NCI-H748 treated with DMSO at 0.1 percent for 48 hours (cell line): Measurements from ENCODE around the gene FAM186B.
"Not testable (repeated sequence)": the region's sequence is repeated elsewhere in the genome, so short reads cannot be mapped to it uniquely, and the experiment has no call there.

Experiments
- DNase-seq: peaks from one replicate; lab custom pipeline; 2025; lab: John Stamatoyannopoulos, UW

FAM186B gene

DNA sequence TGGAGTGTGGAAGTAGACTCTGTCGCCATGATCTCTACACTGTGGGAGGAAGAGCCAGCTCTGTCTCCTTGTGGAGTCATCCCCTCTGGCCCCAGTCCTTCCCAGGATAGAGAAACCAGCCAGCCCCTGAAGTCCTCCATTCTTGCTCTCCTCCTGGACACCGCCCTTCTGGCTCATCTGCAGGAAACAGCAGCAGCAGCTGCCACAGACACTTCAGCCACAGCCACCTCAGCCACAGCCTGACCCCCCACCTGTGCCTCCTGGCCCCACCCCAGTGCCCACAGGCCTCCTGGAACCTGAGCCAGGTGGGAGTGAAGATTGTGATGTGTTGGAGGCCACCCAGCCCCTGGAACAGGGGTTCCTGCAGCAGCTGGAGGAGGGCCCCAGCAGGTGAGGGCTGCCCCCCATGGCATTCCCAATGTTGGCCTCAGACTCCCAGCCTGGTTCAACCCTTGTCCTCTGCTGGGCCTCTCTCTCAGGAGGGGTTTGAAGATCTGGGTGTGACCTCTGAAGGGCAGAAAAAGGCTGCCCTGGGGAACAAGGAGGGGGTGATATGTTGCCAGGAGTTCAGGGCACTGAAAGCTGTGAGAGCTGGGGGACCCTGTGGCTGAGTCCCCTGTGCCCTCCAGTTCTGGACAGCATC lies 28.4 kb upstream of the FAM186B start:
- no peak for DNase-seq

DNA sequence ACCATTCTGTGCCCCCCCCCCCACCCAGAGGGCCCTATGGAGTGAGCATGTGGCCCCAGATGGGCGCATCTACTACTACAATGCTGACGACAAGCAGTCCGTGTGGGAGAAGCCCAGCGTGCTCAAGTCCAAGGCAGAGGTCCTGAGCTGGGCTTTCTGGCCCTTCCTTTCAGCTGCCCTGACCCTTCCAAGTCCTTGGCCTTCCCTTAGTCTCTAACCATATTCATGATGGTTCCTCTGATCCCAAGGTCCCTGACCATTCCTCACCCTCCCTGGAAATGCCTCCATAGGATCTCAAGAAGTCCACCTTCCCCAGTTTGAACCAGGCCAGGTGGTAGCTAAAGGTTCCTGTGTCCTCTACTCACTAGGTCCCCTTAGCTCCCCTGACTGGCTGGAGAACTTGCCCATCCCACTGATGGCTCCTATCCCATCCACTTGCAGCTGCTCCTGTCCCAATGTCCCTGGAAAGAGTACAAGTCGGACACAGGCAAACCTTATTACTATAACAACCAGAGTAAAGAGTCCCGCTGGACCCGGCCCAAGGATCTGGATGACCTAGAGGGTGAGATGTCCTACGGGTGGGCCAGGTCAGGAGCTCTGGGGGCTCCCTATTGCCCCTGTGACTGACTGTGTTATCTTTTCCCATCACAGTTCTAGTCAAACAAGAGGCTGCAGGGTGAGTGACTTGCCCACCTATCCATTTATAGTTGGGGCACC lies 27.7 kb upstream of the FAM186B start:
- DNase-seq: no peak

DNA sequence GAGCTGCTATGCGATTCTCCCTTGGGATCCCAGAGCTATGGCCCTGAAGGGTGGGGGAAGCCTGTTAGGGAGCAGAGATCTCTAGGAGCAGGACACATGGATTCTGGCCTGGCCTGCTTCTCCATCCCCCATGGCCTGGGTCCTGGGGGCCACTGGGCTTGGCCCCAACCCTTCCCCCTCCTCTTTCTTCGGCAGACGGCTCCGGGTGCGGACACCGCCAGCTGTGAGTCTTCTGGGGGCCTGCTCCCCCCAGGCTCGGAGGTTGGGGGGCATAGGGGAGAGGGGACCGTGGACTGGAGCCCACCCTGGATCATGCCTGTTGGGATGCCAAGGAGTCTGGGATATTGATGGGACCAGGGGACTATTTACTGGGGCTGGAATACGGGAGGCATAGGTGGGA lies 27.0 kb upstream of the FAM186B start:
- DNase-seq: no peak

- DNase-seq: no peak
Observed at GRCh38 chr12:49631336-49631907, 26.0 kb upstream of the FAM186B start.

DNA sequence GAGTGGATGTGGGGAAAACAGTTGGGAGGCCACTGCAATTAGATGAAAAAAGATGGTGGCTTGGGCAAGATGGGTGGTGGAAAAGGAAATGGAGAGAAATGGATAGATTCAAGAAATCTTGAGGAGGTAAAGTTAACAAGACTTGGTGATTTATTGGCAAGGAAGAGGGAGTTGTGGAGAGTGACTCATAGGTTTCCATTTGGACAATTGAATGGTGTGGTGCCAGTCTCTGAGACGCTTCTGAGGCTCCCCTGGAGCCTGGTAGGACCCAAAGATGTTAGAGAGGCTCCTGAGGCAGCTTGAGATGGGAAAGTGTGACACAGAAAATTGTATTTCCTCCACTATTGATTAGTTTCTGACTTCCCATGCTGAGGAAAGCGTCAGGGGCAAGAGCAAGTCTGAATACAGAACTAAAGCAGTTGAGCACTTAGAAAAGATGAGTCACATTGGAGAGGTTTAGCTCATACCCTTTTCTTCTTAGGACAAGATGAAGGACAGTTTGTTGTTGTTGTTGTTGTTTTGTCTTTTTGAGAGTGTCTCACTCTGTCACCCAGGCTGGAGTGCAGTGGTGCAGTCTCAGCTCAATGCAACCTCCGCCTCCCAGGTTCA lies 22.4 kb upstream of the FAM186B start:
- no peak for DNase-seq

GRCh38 chr12:49626836-49627235 lies 21.4 kb upstream of the FAM186B start:
- no peak for DNase-seq

GRCh38 chr12:49626169-49626835 lies 20.9 kb upstream of the FAM186B start:
- no peak for DNase-seq

- DNase-seq: no peak
Observed at GRCh38 chr12:49624921-49625577, 19.6 kb upstream of the FAM186B start.

- peak; percentile 62 for DNase-seq
Observed at GRCh38 chr12:49623142-49623904, 17.9 kb upstream of the FAM186B start, which contains the start of gene PRPF40B. PRPF40B (plus strand) TSS chr12:49623561; CDS start chr12:49623591, 30 bp downstream.

- DNase-seq: no peak
Observed at GRCh38 chr12:49622501-49623141, 17.2 kb upstream of the FAM186B start.

DNA sequence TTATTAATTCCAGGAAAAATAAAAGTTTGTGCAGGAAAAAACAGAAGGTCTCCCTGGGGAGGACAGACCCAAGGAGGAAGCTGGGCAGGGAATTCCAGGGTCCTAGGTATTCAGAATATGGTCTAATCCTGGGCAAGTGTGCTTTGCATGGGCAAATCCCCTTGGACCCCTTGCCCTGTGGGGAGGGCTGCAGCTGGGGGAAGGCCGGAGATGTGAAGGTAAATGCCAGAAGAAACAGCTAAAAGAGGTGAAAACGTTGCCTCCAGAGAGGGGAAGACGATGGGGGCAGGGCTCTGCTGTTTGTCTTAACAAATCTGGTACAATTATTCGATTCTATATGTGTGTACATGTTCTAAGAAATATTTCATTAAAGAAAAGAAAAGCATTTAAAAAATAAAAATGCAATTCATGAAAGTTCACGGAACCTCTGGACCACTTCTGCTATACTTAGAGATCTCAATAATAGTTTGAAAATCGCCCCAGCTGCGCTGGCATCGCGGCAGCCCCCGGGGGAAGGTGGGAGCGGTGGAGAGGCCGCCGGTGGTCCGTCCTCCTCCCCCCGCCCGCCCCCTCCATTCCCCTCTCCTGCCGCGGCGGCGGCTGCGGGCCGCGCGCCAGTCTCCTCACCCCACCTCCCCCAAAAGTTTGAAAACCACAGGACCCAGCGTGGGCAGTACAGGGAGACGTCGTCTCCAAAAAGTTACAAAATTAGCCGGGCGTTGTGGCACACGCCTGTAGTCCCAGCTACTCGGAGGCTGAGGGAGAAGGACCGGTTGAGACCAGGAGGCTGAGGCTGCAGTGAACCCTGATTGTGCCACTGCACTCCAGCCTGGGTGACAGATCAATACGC lies 16.4 kb upstream of the FAM186B start:
- no peak for DNase-seq

GRCh38 chr12:49619286-49619685 lies 13.8 kb upstream of the FAM186B start:
- DNase-seq: no peak

GRCh38 chr12:49618576-49618975 lies 13.1 kb upstream of the FAM186B start:
- DNase-seq: no peak

DNA sequence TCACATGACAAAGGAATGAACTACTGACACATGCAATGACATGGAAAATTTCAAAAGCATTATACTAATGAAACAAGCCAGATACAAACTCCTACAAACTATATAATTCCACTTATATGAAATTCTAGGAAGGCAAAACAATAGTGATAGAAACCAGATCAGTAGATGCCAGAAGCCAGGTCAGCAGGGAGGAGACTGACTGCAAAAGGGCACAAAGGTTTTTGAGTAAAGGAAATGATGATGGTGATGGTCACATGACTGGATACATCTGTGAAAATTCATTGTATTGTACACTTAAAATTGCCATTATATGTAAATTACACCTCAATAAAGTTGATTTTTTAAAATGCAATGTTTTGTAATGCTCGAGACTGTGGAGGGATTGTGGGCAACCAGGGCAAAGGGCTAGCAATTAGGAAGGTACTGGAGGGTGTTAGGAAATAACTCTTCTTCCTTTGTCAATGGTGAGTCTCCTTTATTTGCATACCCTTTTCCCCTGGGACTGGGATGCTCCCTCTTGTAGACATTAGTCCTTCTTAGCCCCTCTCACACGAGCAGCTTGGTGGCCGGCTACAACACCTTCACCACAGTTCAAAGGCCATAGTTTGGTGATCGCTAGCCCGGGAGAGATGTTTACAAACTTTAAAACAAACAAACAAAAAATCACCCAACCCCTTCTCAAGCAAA lies 11.2 kb upstream of the FAM186B start:
- no peak for DNase-seq

GRCh38 chr12:49615725-49616124 lies 10.3 kb upstream of the FAM186B start:
- DNase-seq: no peak

DNA sequence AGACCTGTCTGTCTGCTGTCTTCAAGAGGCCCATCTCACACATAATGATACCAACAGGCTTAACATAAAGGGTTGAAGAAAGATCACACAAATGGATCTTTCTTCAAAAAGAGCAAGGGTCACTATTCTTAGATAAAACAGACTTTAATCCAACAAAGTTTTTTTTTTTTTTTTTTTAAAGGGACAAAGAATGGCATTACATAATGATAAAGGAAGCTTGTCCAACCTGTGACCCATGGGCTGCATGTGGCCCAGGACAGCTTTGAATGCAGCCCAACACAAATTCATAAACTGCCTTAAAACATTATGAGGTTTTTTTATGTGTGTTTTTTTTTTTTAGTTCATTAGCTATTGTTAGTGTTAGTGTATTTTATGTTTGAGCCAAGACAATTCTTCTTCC lies 6.8 kb upstream of the FAM186B start:
- DNase-seq: no peak

DNA sequence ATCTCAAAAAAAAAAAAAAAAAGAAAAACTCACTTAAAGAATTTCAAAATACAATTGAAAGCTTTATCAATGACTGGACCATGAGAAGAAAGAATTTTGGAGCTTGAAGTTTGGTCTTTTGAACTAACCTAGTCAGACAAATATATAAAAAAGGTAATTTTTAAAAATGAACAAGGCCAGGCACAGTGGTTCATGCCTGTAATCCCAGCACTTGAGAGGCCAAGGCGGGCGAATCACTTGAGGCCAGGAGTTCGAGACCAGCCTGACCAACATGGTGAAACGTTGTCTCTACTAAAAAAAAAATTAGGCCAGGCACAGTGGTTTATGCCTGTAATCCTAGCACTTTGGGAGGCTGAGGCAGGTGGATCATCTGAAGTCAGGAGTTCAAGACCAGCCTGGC lies 5.3 kb upstream of the FAM186B start:
- DNase-seq: not testable (repeated sequence)

DNA sequence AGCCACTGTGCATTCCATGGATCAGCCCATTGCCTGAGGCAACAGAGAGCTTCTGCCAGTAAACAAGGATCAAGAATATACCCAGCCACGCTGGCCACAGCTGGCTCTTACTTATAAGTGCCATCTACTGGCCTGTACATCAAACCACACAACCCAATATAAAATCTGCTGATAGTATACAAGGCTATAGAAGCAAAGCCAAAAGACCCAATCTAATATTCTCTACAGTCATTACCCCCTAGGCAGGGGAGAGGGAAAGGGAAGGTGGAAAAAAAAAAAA lies 4.4 kb upstream of the FAM186B start:
- no peak for DNase-seq
